ENCODE measurements around the gene AIF1L.
"Not testable (repeated sequence)": the region's sequence is repeated elsewhere in the genome, so short reads cannot be mapped to it uniquely, and the experiment has no call there.

Gene AIF1L

GRCh38 chr9:131125038-131125287 lies 28.6 kb downstream of the AIF1L start:
- no peak for DNase-seq

- peak; percentile 99 for DNase-seq
Measured at GRCh38 chr9:131125288-131126058, 29.1 kb downstream of the AIF1L start, which contains the start of gene NUP214. Gene NUP214, plus strand, starts transcription at chr9:131125586. Its CDS starts 119 bp downstream, at chr9:131125705.

- DNase-seq = no peak
Measured at GRCh38 chr9:131126059-131126426, 29.7 kb downstream of the AIF1L start.

GRCh38 chr9:131129183-131129582 lies 32.9 kb downstream of the AIF1L start:
- DNase-seq = no peak

- no peak for DNase-seq
Measured at GRCh38 chr9:131138676-131139075, 42.3 kb downstream of the AIF1L start.

GRCh38 chr9:131140112-131140511 lies 43.8 kb downstream of the AIF1L start:
- DNase-seq = no peak

- no peak for DNase-seq
Measured at GRCh38 chr9:131140550-131140949, 44.2 kb downstream of the AIF1L start.

GRCh38 chr9:131142160-131142559 lies 45.8 kb downstream of the AIF1L start:
- no peak for DNase-seq

GRCh38 chr9:131144201-131144600 lies 47.9 kb downstream of the AIF1L start:
- no peak for DNase-seq

- no peak for DNase-seq
Measured at GRCh38 chr9:131145245-131145644, 48.9 kb downstream of the AIF1L start.

- DNase-seq = no peak
Measured at GRCh38 chr9:131146186-131146585, 49.9 kb downstream of the AIF1L start.

- no peak for DNase-seq
Measured at GRCh38 chr9:131148276-131148675, 51.9 kb downstream of the AIF1L start.

GRCh38 chr9:131148966-131149687 lies 52.8 kb downstream of the AIF1L start:
- no peak for DNase-seq

- no peak for DNase-seq
Measured at GRCh38 chr9:131149688-131150053, 53.3 kb downstream of the AIF1L start.

GRCh38 chr9:131153595-131153994 lies 57.3 kb downstream of the AIF1L start:
- DNase-seq = no peak

- not testable (repeated sequence) for DNase-seq
Measured at GRCh38 chr9:131158673-131159072, 62.3 kb downstream of the AIF1L start.

- DNase-seq = no peak
Measured at GRCh38 chr9:131160416-131161112, 64.2 kb downstream of the AIF1L start.

- DNase-seq = no peak
Measured at GRCh38 chr9:131161585-131161984, 65.3 kb downstream of the AIF1L start.

- no peak for DNase-seq
Measured at GRCh38 chr9:131162886-131163285, 66.6 kb downstream of the AIF1L start.

GRCh38 chr9:131165523-131165922 lies 69.2 kb downstream of the AIF1L start:
- DNase-seq = no peak

GRCh38 chr9:131167146-131167692 lies 70.9 kb downstream of the AIF1L start:
- no peak for DNase-seq

- DNase-seq = no peak
Measured at GRCh38 chr9:131167936-131168335, 71.6 kb downstream of the AIF1L start.

- DNase-seq = no peak
Measured at GRCh38 chr9:131169563-131170240, 73.4 kb downstream of the AIF1L start.

Data from inflammatory macrophage (primary cell).